Activated effector memory CD4-positive, alpha-beta T cell treated with anti-CD3 and anti-CD28 coated beads, Interleukin-2, amount 50 U/mL, for 16 hours (primary cell): ENCODE results near the gene CDS2.
A peak's percentile ranks its signal among the peaks of the same experiment; 100 is the strongest.

ENCODE experiments used
- DNase-seq: peaks from one replicate; pipeline ENCODE4 v3.0.0-alpha.2; 2020

The CDS2 gene

GRCh38 chr20:5119435-5120184 lies 7.2 kb upstream of the CDS2 start, which contains the start of gene PCNA:
PCNA (minus strand) TSS chr20:5119958; CDS start chr20:5119798, 160 bp downstream.
- DNase-seq, result peak; percentile 99

GRCh38 chr20:5120185-5120476 lies 6.7 kb upstream of the CDS2 start:
- no peak for DNase-seq

GRCh38 chr20:5122873-5123260 lies 3.9 kb upstream of the CDS2 start:
- DNase-seq, result no peak

- DNase-seq, result peak; percentile 88
These were observed 523 bp downstream of the CDS2 start for GRCh38 chr20:5127204-5127858.

GRCh38 chr20:5127859-5128424 lies 1.1 kb downstream of the CDS2 start:
- no peak for DNase-seq

- no peak for DNase-seq
These were observed 2.1 kb downstream of the CDS2 start for GRCh38 chr20:5128886-5129285.

DNA sequence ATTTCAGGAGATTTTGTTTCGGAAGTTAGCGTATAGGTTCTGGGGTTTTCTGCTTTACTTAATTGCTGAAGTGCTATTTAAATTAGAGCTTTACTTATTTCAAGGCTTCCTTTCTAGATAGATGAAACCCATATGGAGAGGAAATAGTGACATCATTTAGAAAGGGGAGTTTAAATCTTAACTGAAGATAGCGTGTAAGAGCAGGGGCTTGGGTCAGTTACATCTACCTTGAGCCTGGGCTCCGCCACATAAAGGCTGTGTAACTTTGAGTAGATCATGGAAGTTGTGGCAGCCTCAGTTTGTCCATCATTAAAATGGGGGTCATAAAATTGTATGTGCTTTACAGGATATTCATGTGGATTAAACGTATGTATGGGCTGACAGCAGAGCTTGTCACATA lies 4.7 kb downstream of the CDS2 start:
- DNase-seq, result no peak

GRCh38 chr20:5133998-5134397 lies 7.2 kb downstream of the CDS2 start:
- DNase-seq, result no peak

GRCh38 chr20:5135363-5136012 lies 8.7 kb downstream of the CDS2 start:
- DNase-seq, result no peak

DNA sequence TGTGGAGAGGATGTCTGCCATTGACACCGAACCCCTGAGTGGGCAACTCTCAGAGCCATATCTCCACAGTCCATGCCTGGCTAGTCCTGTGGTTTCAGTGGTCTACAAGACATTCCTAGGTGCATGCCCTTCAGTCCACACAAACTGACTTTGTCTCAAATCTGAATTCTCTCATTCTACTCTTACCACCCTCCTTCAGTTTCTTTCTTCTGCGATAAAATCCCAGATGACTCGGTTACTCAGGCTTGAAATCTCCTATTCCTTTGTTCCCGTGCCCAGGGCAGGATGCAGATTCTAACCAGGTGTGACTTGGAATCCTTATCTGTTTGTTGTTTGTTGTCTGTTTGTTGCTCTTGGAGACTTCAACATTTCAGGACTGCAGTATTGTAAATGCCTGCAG lies 9.3 kb downstream of the CDS2 start:
- DNase-seq, result no peak

GRCh38 chr20:5140195-5140594 lies 13.4 kb downstream of the CDS2 start:
- DNase-seq, result no peak

DNA sequence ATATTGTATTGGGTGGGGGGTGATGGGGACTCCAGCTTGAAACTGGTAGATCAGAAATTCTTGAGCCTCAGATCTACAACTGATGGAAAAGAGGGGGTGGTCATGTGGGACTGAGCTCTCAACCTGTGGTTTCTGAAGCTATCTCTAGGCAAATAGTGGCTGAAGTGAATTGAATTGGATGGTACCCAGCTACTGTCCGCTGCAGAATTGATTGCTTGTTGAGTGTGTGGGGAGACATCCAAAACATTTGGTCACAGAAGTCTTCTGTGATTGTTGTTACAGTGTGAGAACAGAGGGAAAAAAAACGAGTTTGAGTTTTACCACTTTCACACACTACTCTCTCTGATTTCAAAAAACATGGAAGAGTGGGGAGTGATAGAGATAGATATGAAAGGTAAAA lies 14.8 kb downstream of the CDS2 start:
- no peak for DNase-seq

DNA sequence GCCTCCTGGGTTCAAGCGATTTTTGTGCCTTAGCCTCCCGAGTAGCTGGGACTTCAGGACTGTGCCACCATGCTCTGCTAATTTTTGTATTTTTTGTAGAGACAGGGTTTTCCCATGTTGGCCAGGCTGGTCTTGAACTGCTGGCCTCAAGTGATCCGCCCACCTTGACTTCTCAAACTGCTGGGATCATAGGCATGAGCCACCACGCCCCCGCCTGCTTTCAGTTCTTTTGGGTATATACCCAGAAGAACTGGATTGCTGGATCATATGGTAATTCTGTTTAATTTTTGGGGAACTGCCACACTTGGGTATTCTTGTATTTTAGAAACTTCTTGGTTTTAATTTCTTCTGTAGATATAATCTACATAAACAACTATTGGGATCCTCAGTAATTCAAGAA lies 17.0 kb downstream of the CDS2 start:
- no peak for DNase-seq

DNA sequence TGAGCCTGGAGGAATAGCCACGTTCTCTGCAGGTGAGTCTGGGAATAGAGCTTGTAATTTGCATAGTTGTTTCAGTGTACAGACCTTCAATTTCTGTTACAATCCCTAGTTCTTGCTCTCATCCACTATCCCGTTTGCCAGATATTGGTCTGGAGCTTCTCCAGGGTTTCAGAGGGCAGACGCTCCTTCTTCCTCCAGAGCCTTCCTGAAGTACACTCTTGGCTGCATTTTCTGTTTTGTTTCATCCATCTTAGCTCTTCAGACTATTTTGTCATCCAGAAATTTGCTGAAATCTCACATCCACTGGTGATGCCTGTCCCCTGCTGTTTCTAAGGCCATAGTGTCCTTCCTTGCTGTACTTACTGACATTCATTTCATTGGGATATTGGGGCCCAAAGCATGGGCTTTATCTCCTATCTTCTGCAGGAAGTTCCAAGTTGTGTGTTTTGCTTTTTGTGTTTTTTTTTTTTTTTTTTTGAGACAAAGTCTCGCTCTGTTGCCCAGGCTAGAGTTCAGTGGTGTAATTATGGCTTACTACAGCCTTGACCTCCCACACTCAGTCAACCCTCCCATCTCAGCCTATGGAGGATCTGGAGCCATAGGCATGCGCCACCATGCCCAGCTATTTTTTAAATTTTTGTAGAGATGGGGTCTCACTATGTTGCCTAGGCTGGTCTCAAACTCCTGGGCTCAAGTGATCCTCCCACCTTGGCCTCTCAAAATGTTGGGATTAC lies 18.7 kb downstream of the CDS2 start:
- DNase-seq, result no peak

DNA sequence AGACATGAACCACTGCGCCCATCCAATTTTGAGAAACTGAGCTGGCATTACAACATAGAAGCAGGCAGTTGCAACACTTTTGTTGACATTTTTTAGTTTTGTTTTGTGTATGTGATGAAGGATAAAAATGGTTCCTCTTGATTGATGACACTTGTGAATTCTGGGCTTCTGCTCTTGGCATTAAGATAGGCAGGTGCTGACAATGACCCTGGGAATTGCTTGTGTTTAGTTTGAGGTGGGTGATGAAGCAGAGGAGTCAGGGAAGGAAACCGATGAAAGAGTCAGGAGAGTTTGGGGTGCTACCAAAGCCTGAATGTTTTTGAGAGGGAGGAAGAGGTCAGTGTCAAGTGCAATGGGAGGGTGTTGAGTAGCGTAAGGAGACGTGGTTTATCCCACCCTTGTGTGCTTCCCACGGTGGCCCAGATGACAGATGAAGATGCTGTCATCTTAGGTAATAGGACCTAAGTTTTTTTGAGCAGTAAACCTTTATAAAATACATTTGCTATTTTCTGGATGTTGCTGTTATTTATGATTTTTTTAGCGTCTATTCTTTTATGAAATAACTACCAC lies 19.4 kb downstream of the CDS2 start:
- DNase-seq, result no peak

GRCh38 chr20:5146871-5147592 lies 20.2 kb downstream of the CDS2 start:
- no peak for DNase-seq

GRCh38 chr20:5148581-5148980 lies 21.8 kb downstream of the CDS2 start:
- DNase-seq, result no peak

GRCh38 chr20:5149892-5150225 lies 23.1 kb downstream of the CDS2 start:
- DNase-seq, result no peak

GRCh38 chr20:5150226-5151076 lies 23.6 kb downstream of the CDS2 start:
- DNase-seq, result no peak

DNA sequence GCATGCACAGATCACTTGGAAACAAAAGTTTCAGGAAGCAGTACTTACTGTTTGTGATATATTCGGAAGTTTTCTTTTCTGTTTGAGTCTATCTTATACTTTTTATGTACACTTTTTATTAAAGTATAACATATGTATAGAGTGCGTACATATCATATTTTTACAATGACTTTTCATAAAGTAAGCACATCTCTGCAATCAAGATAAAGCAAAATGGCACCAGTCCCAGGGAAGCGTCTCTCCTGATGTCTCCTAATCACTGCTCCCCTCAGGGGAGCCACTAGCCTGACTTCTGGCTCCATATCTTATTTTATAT lies 26.3 kb downstream of the CDS2 start:
- DNase-seq, result no peak
